Measurements from ENCODE around the gene CCN5. TPM values are rescaled to one million over a fixed set of nuclear protein-coding genes. Genes with fewer than 3 reads are reported as not detected.

CCN5 gene
- total RNA-seq, 6 experiments from 2014 or later: 0.92 to 6.1 (median 1.5) TPM

GRCh38 chr20:44737116-44737515 lies 21.9 kb downstream of the CCN5 start:
- Histone ChIP-seq H3K27me3 (no peaks in the 10 kb centered on the region), H3K36me3 (no peaks in the 10 kb centered on the region), H3K9me3 (no peaks in the 10 kb centered on the region), H3K27ac (no peak overlapping the region), H3K4me1 (peaks cover 0 to 4% (median 0%) of the 10 kb centered on the region in 4 donors), H3K4me3 (no peak overlapping the region)
- 89% methylated on average over 4 of the region's 4 CpGs for WGBS (ENCODE audit: insufficient coverage, low coverage, low lambda C conversion rate, missing lambda C conversion rate)
- TF ChIP-seq POLR2A (IDR thresholded peaks at IDR 0.05) (no peak), CTCF (IDR thresholded peaks at IDR 0.05) (no peak)
- intact Hi-C loops (cut with DNase I): no loop called here
- DNase-seq (no peak), ATAC-seq (no peak)

DNA sequence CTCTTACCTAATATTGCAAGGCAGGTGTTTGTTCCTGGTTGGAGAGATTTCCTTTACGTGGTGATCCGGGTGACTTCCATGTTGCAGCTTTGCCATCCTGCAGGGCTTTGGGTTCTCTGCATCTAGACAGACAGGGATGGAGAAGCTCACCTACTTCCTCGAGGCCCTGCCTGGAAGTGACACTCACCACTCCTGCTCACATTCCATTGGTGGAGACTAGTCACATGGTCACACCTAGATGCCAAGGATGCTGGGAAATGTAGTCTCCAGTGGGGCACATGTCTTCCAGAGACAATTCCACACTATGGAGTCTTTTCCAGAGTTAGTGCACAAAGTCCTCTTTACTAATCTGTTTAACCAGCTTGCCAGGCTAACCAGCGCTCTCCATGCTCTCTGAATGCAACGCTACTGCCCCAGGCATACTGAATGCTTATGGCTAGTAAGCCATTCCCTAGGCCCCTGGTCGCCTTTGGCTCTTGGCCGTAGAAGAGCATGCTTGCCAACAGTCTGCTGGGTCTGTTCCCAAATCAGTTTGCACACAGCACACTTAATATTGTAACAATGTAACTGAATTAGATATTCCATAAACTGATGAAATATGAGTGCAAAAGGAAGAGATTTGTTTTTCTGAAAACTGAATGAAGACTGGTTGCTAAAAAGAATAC lies 23.8 kb downstream of the CCN5 start:
- TF ChIP-seq CTCF (IDR thresholded peaks at IDR 0.05) (no peak), POLR2A (IDR thresholded peaks at IDR 0.05) (no peak)
- DNase-seq (peak in 1 of 3 donors; percentile 61), ATAC-seq (peak; percentile 25 to 60 (median 49))
- intact Hi-C loops (cut with DNase I): no loop called here
- peaks cover 0 to 4% (median 0%) of the 10 kb centered on the region in 4 donors for H3K4me1 ChIP-seq
- no peak overlapping the region for H3K4me3 ChIP-seq
- no peaks in the 10 kb centered on the region for H3K27me3 ChIP-seq
- no peak overlapping the region for H3K27ac ChIP-seq
- WGBS (ENCODE audit: insufficient coverage, low coverage, low lambda C conversion rate, missing lambda C conversion rate): 63% methylated on average over 4 of the region's 7 CpGs
- H3K9me3 ChIP-seq: no peaks in the 10 kb centered on the region
- H3K36me3 ChIP-seq: no peaks in the 10 kb centered on the region

- no peaks in the 10 kb centered on the region for H3K36me3 ChIP-seq
- peaks cover 0 to 4% (median 0%) of the 10 kb centered on the region in 4 donors for H3K4me1 ChIP-seq
- WGBS (ENCODE audit: insufficient coverage, low coverage, low lambda C conversion rate, missing lambda C conversion rate): 42% methylated on average over 2 of the region's 2 CpGs
- no peaks in the 10 kb centered on the region for H3K9me3 ChIP-seq
- no peak overlapping the region for H3K27ac ChIP-seq
- H3K27me3 ChIP-seq: no peaks in the 10 kb centered on the region
- H3K4me3 ChIP-seq: no peak overlapping the region
- DNase-seq: no peak
- ATAC-seq: no peak
- TF ChIP-seq CTCF (IDR thresholded peaks at IDR 0.05) (no peak), POLR2A (IDR thresholded peaks at IDR 0.05) (no peak)
- intact Hi-C loops (cut with DNase I): no loop called here
Measured at GRCh38 chr20:44739942-44740341, 24.8 kb downstream of the CCN5 start.

- no peaks in the 10 kb centered on the region for H3K9me3 ChIP-seq
- no peak overlapping the region for H3K27ac ChIP-seq
- no peaks in the 10 kb centered on the region for H3K36me3 ChIP-seq
- peak in 1 of 4 donors; percentile 51 for ATAC-seq
- no peak for TF ChIP-seq CTCF (IDR thresholded peaks at IDR 0.05)
- TF ChIP-seq POLR2A (IDR thresholded peaks at IDR 0.05): no peak
- no peak for DNase-seq
- peaks cover 0 to 19% (median 4%) of the 10 kb centered on the region in 4 donors for H3K4me1 ChIP-seq
- 17% methylated on average over 3 of the region's 14 CpGs for whole genome bisulfite sequencing (ENCODE audit: insufficient coverage, low coverage, low lambda C conversion rate, missing lambda C conversion rate)
- intact Hi-C loops (cut with DNase I): no loop called here
- H3K4me3 ChIP-seq: no peak overlapping the region
- H3K27me3 ChIP-seq: no peaks in the 10 kb centered on the region
Measured at GRCh38 chr20:44742304-44743079, 27.3 kb downstream of the CCN5 start.
